Measurements from ENCODE around the gene PUM1.
"Not testable (repeated sequence)": the region's sequence is repeated elsewhere in the genome, so short reads cannot be mapped to it uniquely, and the experiment has no call there.

Gene PUM1

GRCh38 chr1:31099293-31100032 is 33.9 kb upstream of the PUM1 start:
- Histone ChIP-seq H3K27ac (no peak overlapping the region), H2AFZ (ENCODE audit: low read depth) (no peak overlapping the region)
- TF ChIP-seq, protein P1, sequence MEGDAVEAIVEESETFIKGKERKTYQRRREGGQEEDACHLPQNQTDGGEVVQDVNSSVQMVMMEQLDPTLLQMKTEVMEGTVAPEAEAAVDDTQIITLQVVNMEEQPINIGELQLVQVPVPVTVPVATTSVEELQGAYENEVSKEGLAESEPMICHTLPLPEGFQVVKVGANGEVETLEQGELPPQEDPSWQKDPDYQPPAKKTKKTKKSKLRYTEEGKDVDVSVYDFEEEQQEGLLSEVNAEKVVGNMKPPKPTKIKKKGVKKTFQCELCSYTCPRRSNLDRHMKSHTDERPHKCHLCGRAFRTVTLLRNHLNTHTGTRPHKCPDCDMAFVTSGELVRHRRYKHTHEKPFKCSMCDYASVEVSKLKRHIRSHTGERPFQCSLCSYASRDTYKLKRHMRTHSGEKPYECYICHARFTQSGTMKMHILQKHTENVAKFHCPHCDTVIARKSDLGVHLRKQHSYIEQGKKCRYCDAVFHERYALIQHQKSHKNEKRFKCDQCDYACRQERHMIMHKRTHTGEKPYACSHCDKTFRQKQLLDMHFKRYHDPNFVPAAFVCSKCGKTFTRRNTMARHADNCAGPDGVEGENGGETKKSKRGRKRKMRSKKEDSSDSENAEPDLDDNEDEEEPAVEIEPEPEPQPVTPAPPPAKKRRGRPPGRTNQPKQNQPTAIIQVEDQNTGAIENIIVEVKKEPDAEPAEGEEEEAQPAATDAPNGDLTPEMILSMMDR (conservative IDR thresholded peaks at IDR 0.05; ENCODE audit: low read depth, low read length): no peak

DNA sequence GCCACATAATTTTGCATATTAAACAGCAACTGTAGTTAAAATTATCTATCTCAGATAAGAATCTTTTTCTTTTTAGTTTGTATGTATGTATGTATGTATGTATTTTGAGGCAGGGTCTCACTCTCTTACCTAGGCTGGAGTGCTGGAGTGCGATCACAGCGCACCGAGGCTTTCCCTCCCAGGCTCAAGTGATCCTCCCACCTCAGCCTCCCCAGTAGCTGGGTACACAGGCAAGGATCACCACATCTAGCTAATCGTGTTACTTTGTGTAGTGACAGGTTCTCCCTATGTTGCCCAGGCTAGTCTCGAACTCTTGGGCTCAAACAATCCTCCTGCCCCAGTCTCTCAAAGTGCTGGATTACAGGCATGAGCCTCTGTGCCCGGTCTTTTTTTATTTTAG is 30.5 kb upstream of the PUM1 start:
- Histone ChIP-seq H3K27ac (no peak overlapping the region), H2AFZ (ENCODE audit: low read depth) (no peak overlapping the region), H3K4me3 (IDR thresholded peaks at IDR 0.05; ENCODE audit: insufficient read depth, low read depth, low read length) (no peak overlapping the region), H3K27me3 (ENCODE audit: insufficient read depth, low read depth) (no peaks in the 10 kb centered on the region), H3K36me3 (ENCODE audit: insufficient read depth) (no peaks in the 10 kb centered on the region), H3K9ac (no peak overlapping the region), H4K20me1 (ENCODE audit: insufficient read depth) (no peaks in the 10 kb centered on the region), H3K4me1 (ENCODE audit: low read depth, poor library complexity, severe bottlenecking) (no peaks in the 10 kb centered on the region), H3K79me2 (ENCODE audit: insufficient read depth, low read depth) (no peaks in the 10 kb centered on the region), H3K4me2 (no peak overlapping the region)
- TF ChIP-seq, protein P1 (conservative IDR thresholded peaks at IDR 0.05; ENCODE audit: low read depth, low read length): no peak

More at GRCh38 chr1:31099293-31100032, 33.9 kb upstream of the PUM1 start:
- Histone ChIP-seq H3K4me3 (IDR thresholded peaks at IDR 0.05; ENCODE audit: insufficient read depth, low read depth, low read length) (no peak overlapping the region), H3K79me2 (ENCODE audit: insufficient read depth, low read depth) (no peaks in the 10 kb centered on the region), H3K27me3 (ENCODE audit: insufficient read depth, low read depth) (no peaks in the 10 kb centered on the region), H3K4me1 (ENCODE audit: low read depth, poor library complexity, severe bottlenecking) (no peaks in the 10 kb centered on the region), H3K36me3 (ENCODE audit: insufficient read depth) (no peaks in the 10 kb centered on the region), H3K9ac (no peak overlapping the region), H3K4me2 (no peak overlapping the region), H4K20me1 (ENCODE audit: insufficient read depth) (no peaks in the 10 kb centered on the region)

GRCh38 chr1:31095298-31095981 is 29.9 kb upstream of the PUM1 start:
- Histone ChIP-seq H4K20me1 (ENCODE audit: insufficient read depth) (no peaks in the 10 kb centered on the region), H3K4me2 (no peak overlapping the region), H3K36me3 (ENCODE audit: insufficient read depth) (no peaks in the 10 kb centered on the region), H3K27me3 (ENCODE audit: insufficient read depth, low read depth) (no peaks in the 10 kb centered on the region), H2AFZ (ENCODE audit: low read depth) (no peak overlapping the region), H3K79me2 (ENCODE audit: insufficient read depth, low read depth) (no peaks in the 10 kb centered on the region), H3K4me3 (IDR thresholded peaks at IDR 0.05; ENCODE audit: insufficient read depth, low read depth, low read length) (no peak overlapping the region), H3K4me1 (ENCODE audit: low read depth, poor library complexity, severe bottlenecking) (no peaks in the 10 kb centered on the region), H3K27ac (no peak overlapping the region), H3K9ac (no peak overlapping the region)
- TF ChIP-seq, protein P1 (conservative IDR thresholded peaks at IDR 0.05; ENCODE audit: low read depth, low read length): no peak

- not testable (repeated sequence) for H4K20me1 ChIP-seq (ENCODE audit: insufficient read depth); H3K79me2 ChIP-seq (ENCODE audit: insufficient read depth, low read depth); H2AFZ ChIP-seq (ENCODE audit: low read depth); H3K4me3 ChIP-seq (IDR thresholded peaks at IDR 0.05; ENCODE audit: insufficient read depth, low read depth, low read length); H3K4me1 ChIP-seq (ENCODE audit: low read depth, poor library complexity, severe bottlenecking); H3K27ac ChIP-seq; H3K9ac ChIP-seq; H3K27me3 ChIP-seq (ENCODE audit: insufficient read depth, low read depth); H3K4me2 ChIP-seq; H3K36me3 ChIP-seq (ENCODE audit: insufficient read depth)
These were observed 22.6 kb upstream of the PUM1 start for GRCh38 chr1:31088081-31088480.

Data from KMS-11 (cell line).